ENCODE results near the gene PACRG.
A peak's percentile ranks its signal among the peaks of the same experiment; 100 is the strongest.

Gene PACRG

DNA sequence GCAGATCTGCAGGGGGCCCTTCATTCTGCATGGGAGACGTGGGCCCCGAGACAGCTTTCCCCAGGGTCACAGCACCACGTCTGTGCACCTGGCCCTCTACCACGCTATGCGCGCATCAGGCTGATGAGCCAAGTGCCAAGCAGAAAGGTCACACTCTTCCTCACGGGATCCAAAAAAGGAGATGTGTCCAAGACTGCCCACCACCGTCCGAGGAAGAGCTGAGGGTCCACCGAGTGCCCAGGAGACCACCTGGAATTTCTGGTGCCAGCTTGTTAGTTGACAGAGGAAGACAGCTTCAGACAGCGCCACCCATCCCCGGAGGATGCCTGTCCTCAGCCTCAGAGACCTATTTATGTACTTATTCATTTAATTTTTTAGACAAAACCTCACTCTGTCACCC, 609.2 kb downstream of the PACRG start:
- Histone ChIP-seq H3K4me1 (ENCODE audit: control insufficient read depth, insufficient read depth, low read length, poor library complexity, severe bottlenecking) (peaks cover 24% of the 10 kb centered on the region), H3K4me3 (ENCODE audit: extremely low read depth, insufficient read depth, low read length, poor library complexity, severe bottlenecking) (no peak overlapping the region), H3K9me3 (ENCODE audit: control insufficient read depth, low read length) (no peaks in the 10 kb centered on the region), H3K27ac (ENCODE audit: low read depth, low read length, severe bottlenecking) (no peak overlapping the region), H3K36me3 (ENCODE audit: control insufficient read depth, insufficient read depth, low read length) (no peaks in the 10 kb centered on the region)
- 93 to 94% methylated on average over 9 to 11 of the region's 12 CpGs for WGBS, 2 experiments (ENCODE audit: insufficient coverage in 2 of 2)

DNA sequence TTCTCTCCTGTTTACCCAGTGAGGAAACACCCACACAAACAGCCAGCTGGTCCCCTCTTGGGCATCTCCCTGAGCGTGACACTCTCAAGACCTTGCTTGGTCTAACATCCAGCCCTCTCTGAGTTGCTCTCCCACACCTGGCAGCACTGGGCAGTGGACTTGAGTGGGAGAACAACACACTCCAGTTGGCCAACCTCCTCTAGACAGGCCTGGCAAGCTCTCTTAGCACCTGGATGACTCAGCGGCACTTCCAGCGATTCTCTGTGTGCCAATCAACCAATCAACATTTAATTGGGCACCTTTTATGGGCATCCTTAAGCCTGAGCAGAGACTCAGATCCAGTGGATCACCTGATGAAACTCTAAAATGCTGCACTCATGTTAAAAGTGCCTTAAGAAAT, 610.2 kb downstream of the PACRG start:
- Histone ChIP-seq H3K4me3 (ENCODE audit: extremely low read depth, insufficient read depth, low read length, poor library complexity, severe bottlenecking) (no peak overlapping the region), H3K36me3 (ENCODE audit: control insufficient read depth, insufficient read depth, low read length) (no peaks in the 10 kb centered on the region), H3K27ac (ENCODE audit: low read depth, low read length, severe bottlenecking) (no peak overlapping the region), H3K4me1 (ENCODE audit: control insufficient read depth, insufficient read depth, low read length, poor library complexity, severe bottlenecking) (peaks cover 25% of the 10 kb centered on the region), H3K9me3 (ENCODE audit: control insufficient read depth, low read length) (no peaks in the 10 kb centered on the region)
- 87 to 90% methylated on average over 2 to 3 of the region's 3 CpGs for WGBS, 2 experiments (ENCODE audit: insufficient coverage in 2 of 2)

DNA sequence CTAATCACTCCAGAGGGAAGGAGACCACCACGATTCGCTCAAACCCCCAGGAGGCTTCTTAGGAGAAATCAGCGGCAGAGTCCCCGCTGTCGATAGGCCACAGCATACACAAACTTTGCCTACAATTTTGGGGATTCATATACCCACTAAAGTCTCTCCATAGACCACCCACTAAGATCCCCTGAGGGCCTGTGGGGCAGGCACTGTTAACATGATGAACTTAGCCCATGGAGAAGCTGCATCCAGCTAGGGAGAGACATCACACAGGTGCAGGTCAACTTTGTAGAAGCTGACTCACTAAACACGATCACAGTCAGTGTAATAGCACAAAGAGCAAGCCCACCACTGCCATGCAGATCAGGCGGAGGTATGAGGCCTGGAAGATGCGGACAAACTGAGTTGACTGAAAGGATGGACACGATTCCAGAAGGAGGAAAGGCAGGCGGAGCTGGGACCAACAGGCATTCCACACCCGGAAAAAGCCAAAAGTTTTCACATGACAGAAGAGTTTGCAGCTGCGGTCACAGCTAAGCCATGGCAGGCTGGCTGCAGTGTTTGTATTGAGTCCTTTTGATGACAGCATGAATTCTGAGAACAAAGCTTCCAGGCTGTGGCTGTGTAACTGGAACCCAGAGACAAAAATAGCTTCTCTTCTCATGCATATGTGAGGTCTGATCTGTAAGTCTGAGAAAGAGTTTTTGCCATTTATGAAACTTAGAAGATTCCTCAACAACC, 611.1 kb downstream of the PACRG start:
- Histone ChIP-seq H3K9me3 (ENCODE audit: control insufficient read depth, low read length) (no peaks in the 10 kb centered on the region), H3K4me1 (ENCODE audit: control insufficient read depth, insufficient read depth, low read length, poor library complexity, severe bottlenecking) (peaks cover 25% of the 10 kb centered on the region), H3K27ac (ENCODE audit: low read depth, low read length, severe bottlenecking) (peak overlapping the region; percentile 74), H3K4me3 (ENCODE audit: extremely low read depth, insufficient read depth, low read length, poor library complexity, severe bottlenecking) (no peak overlapping the region), H3K36me3 (ENCODE audit: control insufficient read depth, insufficient read depth, low read length) (no peaks in the 10 kb centered on the region)
- 35 to 63% methylated on average over 7 to 11 of the region's 12 CpGs for WGBS, 2 experiments (ENCODE audit: insufficient coverage in 2 of 2)

DNA sequence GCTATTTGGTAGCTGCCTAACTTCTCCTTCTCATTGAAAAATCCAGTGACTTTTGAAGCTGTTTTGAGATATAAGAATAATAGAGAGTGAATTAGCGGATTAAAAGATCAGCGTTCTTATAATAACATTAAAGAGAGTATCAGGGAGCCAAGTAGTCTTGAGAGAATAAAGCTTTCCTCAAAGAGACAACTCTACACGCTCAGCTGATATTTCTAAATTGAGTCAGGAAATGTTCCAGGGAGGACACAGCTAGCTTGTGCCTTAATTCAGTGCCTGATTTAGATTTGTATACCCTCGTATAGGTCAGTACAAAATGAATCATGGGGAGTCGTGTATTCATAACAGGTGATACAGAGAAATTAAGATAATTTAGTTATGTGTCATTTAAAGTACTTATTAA, 611.7 kb downstream of the PACRG start:
- H3K36me3 ChIP-seq (ENCODE audit: control insufficient read depth, insufficient read depth, low read length) = no peaks in the 10 kb centered on the region
- peaks cover 25% of the 10 kb centered on the region for H3K4me1 ChIP-seq (ENCODE audit: control insufficient read depth, insufficient read depth, low read length, poor library complexity, severe bottlenecking)
- no peak overlapping the region for H3K4me3 ChIP-seq (ENCODE audit: extremely low read depth, insufficient read depth, low read length, poor library complexity, severe bottlenecking)
- H3K9me3 ChIP-seq (ENCODE audit: control insufficient read depth, low read length) = no peaks in the 10 kb centered on the region
- peak overlapping the region; percentile 74 for H3K27ac ChIP-seq (ENCODE audit: low read depth, low read length, severe bottlenecking)
- WGBS, 2 experiments (ENCODE audit: insufficient coverage in 2 of 2) = 80% methylated on average over 1 of the region's 5 CpGs; no CpG with 5 or more reads in 1 of the 2 experiments

DNA sequence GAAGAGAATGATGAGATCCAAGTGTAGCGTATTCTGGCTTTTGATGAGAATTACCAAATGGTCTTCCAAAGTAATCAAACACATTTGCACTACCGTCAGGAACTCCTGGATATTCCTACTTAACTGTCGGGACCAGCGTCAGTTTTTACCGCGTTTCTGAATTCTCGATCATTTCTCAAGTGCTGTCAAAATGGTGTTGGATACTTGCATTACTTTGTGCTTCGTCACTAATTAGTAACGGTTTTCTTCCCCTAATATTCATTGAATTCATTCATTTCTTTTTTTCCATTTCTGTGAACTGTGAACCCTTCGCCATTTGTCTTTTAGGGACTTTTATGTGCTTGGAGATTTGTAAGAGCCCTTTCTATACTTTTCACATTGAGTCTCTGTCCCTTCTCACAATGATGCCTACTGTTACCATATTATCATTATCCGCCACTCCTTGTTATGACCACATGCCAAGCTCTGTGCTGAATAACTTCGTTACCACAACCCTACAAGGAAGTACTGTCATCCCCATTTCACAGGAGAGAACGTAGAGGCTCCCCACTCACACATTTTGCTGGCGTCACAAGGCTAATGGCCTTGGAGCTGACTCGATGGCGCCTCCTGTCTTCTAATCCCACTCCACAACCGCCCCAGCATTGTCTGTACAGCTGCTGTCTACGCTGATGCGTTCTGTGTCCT, 612.6 kb downstream of the PACRG start:
- peaks cover 25% of the 10 kb centered on the region for H3K4me1 ChIP-seq (ENCODE audit: control insufficient read depth, insufficient read depth, low read length, poor library complexity, severe bottlenecking)
- H3K9me3 ChIP-seq (ENCODE audit: control insufficient read depth, low read length) = no peaks in the 10 kb centered on the region
- 84 to 94% methylated on average over 10 of the region's 19 CpGs for WGBS, 2 experiments (ENCODE audit: insufficient coverage in 2 of 2)
- no peaks in the 10 kb centered on the region for H3K36me3 ChIP-seq (ENCODE audit: control insufficient read depth, insufficient read depth, low read length)
- H3K4me3 ChIP-seq (ENCODE audit: extremely low read depth, insufficient read depth, low read length, poor library complexity, severe bottlenecking) = no peak overlapping the region
- H3K27ac ChIP-seq (ENCODE audit: low read depth, low read length, severe bottlenecking) = no peak overlapping the region

DNA sequence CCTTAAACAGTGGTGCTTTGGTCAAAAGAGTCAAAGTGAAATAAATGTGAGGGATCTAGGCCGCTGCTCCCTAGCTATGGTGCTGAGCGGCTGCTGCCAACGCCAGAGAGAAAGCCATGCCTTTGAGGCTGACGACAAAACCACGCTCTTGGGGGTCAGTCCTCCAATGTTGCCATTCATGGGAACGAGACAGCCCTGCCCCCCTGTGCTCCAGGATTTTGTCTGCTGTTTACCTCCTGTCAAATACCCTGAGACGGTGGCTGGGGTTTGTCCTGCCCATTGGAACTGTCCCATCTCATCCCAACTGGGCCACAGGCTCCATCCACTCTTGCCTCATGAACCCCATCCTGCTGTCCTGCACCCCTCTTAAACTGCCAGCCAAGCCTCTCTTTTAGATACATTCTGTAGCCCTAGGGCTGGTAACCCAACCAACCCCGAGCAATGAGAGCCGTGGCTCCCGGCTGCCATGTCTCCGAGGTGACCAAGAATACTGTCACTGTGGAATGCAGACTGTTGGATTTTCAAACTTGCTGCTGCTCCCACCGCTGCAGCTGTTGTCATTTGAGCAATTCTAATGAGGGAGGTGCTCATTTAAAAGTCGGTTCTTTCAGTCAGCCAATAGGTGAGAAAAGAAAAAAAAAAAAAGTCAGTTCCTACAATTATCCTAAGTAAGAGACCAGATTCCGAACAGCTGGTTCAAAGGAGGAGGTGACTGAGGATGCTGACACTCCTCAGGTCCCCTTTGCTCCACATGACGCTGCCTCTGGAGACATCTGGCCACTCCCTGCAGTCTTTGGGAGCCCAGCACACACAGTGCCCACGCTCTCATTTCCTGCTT, 613.7 kb downstream of the PACRG start:
- Histone ChIP-seq H3K9me3 (ENCODE audit: control insufficient read depth, low read length) (no peaks in the 10 kb centered on the region), H3K27ac (ENCODE audit: low read depth, low read length, severe bottlenecking) (no peak overlapping the region), H3K36me3 (ENCODE audit: control insufficient read depth, insufficient read depth, low read length) (no peaks in the 10 kb centered on the region), H3K4me1 (ENCODE audit: control insufficient read depth, insufficient read depth, low read length, poor library complexity, severe bottlenecking) (peaks cover 21% of the 10 kb centered on the region), H3K4me3 (ENCODE audit: extremely low read depth, insufficient read depth, low read length, poor library complexity, severe bottlenecking) (no peak overlapping the region)
- 71 to 77% methylated on average over 14 of the region's 16 CpGs for WGBS, 2 experiments (ENCODE audit: insufficient coverage in 2 of 2)

DNA sequence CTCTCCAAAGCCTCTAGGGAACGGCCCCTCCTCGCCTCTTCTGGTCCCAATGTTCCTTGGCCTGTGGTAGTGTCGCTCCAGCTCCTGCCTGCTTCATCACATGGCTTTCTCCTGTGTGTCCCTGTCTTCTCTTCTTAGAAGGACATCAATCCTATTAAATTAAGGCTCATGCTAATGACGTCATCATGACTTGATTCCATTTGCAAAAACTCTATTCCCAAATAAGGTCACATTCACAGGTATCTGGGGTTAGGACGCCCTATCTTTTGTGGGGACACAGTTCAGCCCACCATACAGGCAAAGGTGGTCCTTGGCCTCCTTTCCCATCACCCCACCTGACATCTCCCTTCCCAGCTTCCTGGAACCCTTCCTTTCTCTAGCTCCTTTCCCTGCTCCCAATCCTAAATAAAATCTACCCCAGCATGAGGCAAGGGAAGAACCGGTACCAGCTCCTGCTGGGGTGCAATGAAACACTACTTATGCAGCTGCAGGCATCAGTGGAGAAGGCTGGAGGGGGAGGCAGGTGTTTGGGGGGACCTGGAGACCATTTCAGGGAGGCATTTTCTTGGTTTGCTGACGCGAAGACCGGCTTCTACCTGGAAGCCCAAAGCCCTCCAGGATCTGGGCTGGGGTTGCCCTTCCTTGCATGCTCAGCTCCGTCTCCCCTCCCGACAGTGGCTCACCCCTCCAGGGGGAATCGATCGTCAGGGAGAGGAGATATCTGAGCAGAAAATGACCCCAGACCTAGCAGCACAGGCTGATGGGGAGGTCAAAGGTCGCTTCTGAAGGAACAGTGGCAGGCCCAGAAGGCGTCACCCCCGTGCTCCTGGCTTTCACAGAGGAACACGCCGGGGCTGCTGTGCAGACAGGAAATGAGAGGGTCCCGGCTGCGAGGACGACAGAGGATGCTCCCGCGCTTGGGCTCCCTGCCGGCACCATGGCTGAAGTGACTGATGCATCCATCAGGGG, 615.1 kb downstream of the PACRG start:
- 82 to 87% methylated on average over 23 to 24 of the region's 24 CpGs for WGBS, 2 experiments (ENCODE audit: insufficient coverage in 2 of 2)
- peaks cover under 1% of the 10 kb centered on the region for H3K9me3 ChIP-seq (ENCODE audit: control insufficient read depth, low read length)
- H3K36me3 ChIP-seq (ENCODE audit: control insufficient read depth, insufficient read depth, low read length) = no peaks in the 10 kb centered on the region
- no peak overlapping the region for H3K27ac ChIP-seq (ENCODE audit: low read depth, low read length, severe bottlenecking)
- H3K4me1 ChIP-seq (ENCODE audit: control insufficient read depth, insufficient read depth, low read length, poor library complexity, severe bottlenecking) = peaks cover 32% of the 10 kb centered on the region
- H3K4me3 ChIP-seq (ENCODE audit: extremely low read depth, insufficient read depth, low read length, poor library complexity, severe bottlenecking) = no peak overlapping the region

DNA sequence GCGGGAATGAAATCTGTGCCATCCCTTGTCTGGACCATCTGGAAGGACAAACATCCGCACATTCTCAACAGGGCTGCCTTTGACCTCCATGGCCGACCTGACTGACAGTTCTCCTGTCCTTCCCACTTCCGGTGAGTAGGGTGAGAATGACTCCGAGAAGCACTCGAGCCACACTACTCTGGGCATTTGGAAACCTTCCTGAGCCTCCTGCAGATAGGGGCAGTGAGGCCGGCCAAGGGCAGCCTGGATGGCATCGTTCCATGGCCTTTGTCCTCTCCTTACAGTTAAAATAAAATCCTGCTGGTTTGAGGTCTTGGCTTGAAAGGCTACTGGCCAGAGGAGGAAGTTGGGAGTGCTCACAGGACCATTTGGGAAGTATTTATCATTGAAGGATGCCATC, 615.8 kb downstream of the PACRG start:
- Histone ChIP-seq H3K4me1 (ENCODE audit: control insufficient read depth, insufficient read depth, low read length, poor library complexity, severe bottlenecking) (peaks cover 29% of the 10 kb centered on the region), H3K36me3 (ENCODE audit: control insufficient read depth, insufficient read depth, low read length) (no peaks in the 10 kb centered on the region)
- 94 to 96% methylated on average over 8 of the region's 8 CpGs for WGBS, 2 experiments (ENCODE audit: insufficient coverage in 2 of 2)

DNA sequence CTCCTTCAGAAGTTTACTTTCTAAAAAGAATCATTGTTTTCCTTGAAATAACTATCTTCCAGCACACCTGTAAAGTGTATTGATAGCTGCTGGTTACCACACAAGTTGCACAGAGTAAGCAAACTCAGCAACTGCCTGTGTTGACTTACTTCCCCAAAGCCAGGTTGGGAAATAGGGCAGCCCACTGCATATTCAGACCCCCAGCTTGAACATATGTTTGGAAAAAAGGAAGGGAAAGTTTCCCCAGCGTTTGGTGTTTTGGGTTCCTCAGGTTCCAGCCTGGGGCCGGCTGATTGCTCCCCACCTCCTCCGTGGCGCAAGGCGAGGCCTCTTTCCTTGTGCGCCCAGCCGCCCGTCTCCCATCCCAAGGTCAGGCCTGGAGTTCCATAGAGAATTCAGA, 616.6 kb downstream of the PACRG start:
- Histone ChIP-seq H3K27ac (ENCODE audit: low read depth, low read length, severe bottlenecking) (no peak overlapping the region), H3K36me3 (ENCODE audit: control insufficient read depth, insufficient read depth, low read length) (no peaks in the 10 kb centered on the region), H3K4me3 (ENCODE audit: extremely low read depth, insufficient read depth, low read length, poor library complexity, severe bottlenecking) (no peak overlapping the region), H3K9me3 (ENCODE audit: control insufficient read depth, low read length) (peaks cover 9% of the 10 kb centered on the region), H3K4me1 (ENCODE audit: control insufficient read depth, insufficient read depth, low read length, poor library complexity, severe bottlenecking) (peaks cover 27% of the 10 kb centered on the region)
- 95 to 99% methylated on average over 6 to 7 of the region's 8 CpGs for WGBS, 2 experiments (ENCODE audit: insufficient coverage in 2 of 2)

More for the DNA sequence above, 615.8 kb downstream of the PACRG start:
- peaks cover 8% of the 10 kb centered on the region for H3K9me3 ChIP-seq (ENCODE audit: control insufficient read depth, low read length)
- H3K27ac ChIP-seq (ENCODE audit: low read depth, low read length, severe bottlenecking) = no peak overlapping the region
- no peak overlapping the region for H3K4me3 ChIP-seq (ENCODE audit: extremely low read depth, insufficient read depth, low read length, poor library complexity, severe bottlenecking)

DNA sequence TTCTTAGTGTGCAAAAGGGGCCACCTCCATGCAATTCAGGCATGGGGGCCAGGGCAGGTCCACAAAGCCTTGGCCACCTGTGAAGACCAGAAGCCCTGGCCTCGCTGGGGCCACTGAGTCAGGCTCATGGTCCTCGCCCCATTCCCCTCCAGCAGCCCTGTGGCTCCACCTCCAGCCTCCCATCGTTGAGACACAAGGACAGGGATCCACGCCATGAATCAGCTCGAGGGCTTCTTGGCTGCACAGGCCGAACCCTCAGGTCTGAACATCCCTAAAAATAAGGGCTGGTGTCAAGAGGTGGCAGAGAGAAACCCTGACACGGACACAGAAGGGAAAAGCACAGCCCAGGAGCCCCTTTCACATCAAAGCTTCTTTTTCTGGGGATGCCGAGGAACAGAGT, 618.2 kb downstream of the PACRG start:
- H3K27ac ChIP-seq (ENCODE audit: low read depth, low read length, severe bottlenecking) = no peak overlapping the region
- H3K4me3 ChIP-seq (ENCODE audit: extremely low read depth, insufficient read depth, low read length, poor library complexity, severe bottlenecking) = no peak overlapping the region
- H3K4me1 ChIP-seq (ENCODE audit: control insufficient read depth, insufficient read depth, low read length, poor library complexity, severe bottlenecking) = peaks cover 30% of the 10 kb centered on the region
- no peaks in the 10 kb centered on the region for H3K36me3 ChIP-seq (ENCODE audit: control insufficient read depth, insufficient read depth, low read length)
- 93 to 97% methylated on average over 7 of the region's 8 CpGs for WGBS, 2 experiments (ENCODE audit: insufficient coverage in 2 of 2)
- peaks cover 9% of the 10 kb centered on the region for H3K9me3 ChIP-seq (ENCODE audit: control insufficient read depth, low read length)

Data from mesodermal cell (in vitro differentiated cells).